ENCODE measurements around the gene EVI5L.
A peak's percentile ranks its signal among the peaks of the same experiment; 100 is the strongest.
"Not testable (repeated sequence)": the region's sequence is repeated elsewhere in the genome, so short reads cannot be mapped to it uniquely, and the experiment has no call there.

EVI5L gene

DNA sequence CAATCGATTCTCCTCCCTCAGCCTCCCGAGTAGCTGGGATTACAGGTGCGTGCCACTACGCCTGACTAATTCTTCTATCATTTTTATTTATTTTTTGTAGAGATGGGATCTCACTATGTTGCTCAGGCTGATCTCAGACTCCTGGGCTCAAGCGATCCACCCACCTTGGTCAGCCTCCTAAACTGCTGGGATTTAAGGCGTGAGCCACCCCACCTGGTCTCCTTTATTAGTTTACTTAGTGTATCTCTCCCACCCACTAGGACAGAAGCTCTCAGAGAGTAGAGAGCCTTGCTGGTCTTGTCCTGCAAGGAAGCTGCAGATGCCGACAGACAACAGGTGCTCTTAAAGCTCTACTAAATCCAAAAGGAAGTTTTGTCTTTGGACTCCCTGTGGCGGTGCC is 55.8 kb downstream of the EVI5L start:
- Histone ChIP-seq H3K4me1 (ENCODE audit: control insufficient read depth, insufficient read depth, low read length) (peaks cover 6% of the 10 kb centered on the region), H3K27me3 (ENCODE audit: control insufficient read depth, insufficient read depth, low read length) (peaks cover 3% of the 10 kb centered on the region), H3K9ac (ENCODE audit: low read depth, low read length) (no peak overlapping the region), H3K4me3 (ENCODE audit: low read depth, low read length) (no peak overlapping the region), H3K9me3 (ENCODE audit: control insufficient read depth, insufficient read depth, low read length) (no peaks in the 10 kb centered on the region), H3K36me3 (ENCODE audit: control insufficient read depth, insufficient read depth, low read length) (no peaks in the 10 kb centered on the region)

DNA sequence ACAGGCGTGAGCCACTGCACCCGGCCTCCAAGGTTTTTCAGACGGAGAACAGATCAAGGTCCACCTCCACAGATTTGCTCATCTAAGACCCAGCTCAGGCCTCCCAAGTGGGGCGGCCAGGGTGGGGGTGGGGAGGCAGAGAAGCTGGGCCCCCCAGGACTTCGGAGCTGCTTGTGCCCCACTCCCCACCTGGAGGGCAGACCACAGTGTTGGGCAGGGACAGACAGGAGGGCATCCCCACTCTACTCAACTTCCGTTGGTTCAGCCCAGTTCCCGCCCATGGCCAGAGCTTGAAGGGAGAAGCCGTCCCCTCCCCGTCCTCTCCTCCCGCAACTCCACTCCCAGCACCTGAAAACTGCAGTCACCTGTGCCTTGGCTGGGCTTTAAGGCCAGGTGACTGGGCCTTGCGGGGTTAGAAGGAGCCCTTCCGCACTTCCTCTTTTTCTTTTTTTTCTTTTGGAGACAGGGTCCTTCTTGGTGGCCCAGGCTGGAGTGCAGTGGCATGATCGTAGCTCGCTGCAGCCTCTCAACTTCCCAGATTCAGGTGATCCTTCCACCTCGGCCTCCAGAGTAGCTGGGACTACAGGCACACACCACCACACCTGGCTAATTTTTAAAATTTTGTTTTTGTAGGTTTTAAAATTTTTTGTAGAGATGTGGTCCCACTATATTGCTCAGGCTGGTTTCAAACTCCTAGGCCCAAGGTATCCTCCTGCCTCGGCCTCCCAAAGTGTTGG is 57.6 kb downstream of the EVI5L start:
- no peaks in the 10 kb centered on the region for H3K9me3 ChIP-seq (ENCODE audit: control insufficient read depth, insufficient read depth, low read length)
- H3K9ac ChIP-seq (ENCODE audit: low read depth, low read length) = no peak overlapping the region
- H3K36me3 ChIP-seq (ENCODE audit: control insufficient read depth, insufficient read depth, low read length) = no peaks in the 10 kb centered on the region
- H3K4me3 ChIP-seq (ENCODE audit: low read depth, low read length) = peak overlapping the region; percentile 58
- H3K27me3 ChIP-seq (ENCODE audit: control insufficient read depth, insufficient read depth, low read length) = peaks cover 3% of the 10 kb centered on the region
- peaks cover 6% of the 10 kb centered on the region for H3K4me1 ChIP-seq (ENCODE audit: control insufficient read depth, insufficient read depth, low read length)

DNA sequence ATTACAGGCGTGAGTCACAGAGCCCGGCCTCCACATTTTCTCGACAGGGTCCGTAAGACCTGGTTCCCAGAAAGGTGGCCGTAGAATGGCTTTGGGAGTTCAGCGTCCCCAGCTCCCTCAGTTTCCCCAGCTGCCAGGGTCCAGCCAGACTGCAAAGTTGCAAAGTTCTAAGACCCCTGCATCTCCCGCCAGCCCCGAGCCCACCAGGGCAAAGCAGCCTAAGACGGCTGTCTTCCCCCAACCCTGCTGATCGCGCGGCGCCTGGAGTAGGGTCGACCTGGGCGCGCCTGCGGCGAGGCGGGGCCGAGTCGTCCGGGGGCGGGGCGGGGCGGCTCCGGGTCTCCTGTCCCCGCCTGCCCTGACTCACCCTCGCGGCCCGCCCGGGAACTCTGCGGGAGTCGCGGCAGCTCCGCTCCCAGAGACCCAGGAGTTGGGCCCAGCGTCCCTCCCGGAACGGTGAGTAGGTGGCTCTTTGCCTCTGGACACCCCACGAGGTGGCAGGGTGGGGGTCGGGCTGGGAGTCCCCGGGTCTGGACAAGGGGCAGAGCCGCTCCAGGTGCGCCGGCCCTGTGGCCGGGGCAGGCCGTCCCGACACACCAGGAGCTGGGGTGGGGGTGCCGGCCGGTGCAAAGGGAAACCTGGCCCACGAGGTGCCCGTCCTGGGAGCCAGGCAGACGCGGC is 58.3 kb downstream of the EVI5L start, which contains the start of gene LRRC8E:
Gene LRRC8E, plus strand, starts transcription at position 366 of the 681 bp plus-strand sequence. CDS start 7,094 bp downstream, outside the sequence.
- Histone ChIP-seq H3K36me3 (ENCODE audit: control insufficient read depth, insufficient read depth, low read length) (no peaks in the 10 kb centered on the region), H3K27me3 (ENCODE audit: control insufficient read depth, insufficient read depth, low read length) (peaks cover 3% of the 10 kb centered on the region), H3K9ac (ENCODE audit: low read depth, low read length) (peak within 1 kb of the TSS; percentile 65), H3K9me3 (ENCODE audit: control insufficient read depth, insufficient read depth, low read length) (no peaks in the 10 kb centered on the region), H3K4me3 (ENCODE audit: low read depth, low read length) (peak within 1 kb of the TSS; percentile 58), H3K4me1 (ENCODE audit: control insufficient read depth, insufficient read depth, low read length) (peaks cover 6% of the 10 kb centered on the region)

DNA sequence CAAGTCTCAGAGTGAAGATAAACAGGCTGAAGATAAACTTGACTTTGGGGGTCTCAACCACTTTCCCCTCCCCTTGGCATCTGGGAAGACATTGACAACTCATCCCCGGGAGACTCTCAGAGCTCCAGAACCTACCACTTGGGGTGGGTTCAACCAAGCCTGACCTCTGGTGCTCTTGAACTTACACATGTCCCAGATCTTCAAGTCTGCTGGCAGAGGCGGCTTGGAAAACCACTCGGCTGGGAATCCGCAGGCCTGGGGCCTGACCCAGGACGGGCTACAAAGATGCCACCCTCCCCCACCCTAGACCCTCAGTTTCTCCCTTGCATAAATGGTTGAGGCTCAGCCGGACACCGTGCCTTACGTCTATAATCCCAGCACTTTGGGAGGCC is 58.8 kb downstream of the EVI5L start:
- Histone ChIP-seq H3K9me3 (ENCODE audit: control insufficient read depth, insufficient read depth, low read length) (no peaks in the 10 kb centered on the region), H3K4me1 (ENCODE audit: control insufficient read depth, insufficient read depth, low read length) (peaks cover 6% of the 10 kb centered on the region), H3K36me3 (ENCODE audit: control insufficient read depth, insufficient read depth, low read length) (no peaks in the 10 kb centered on the region), H3K4me3 (ENCODE audit: low read depth, low read length) (peak overlapping the region; percentile 58), H3K27me3 (ENCODE audit: control insufficient read depth, insufficient read depth, low read length) (peaks cover 3% of the 10 kb centered on the region), H3K9ac (ENCODE audit: low read depth, low read length) (peak overlapping the region; percentile 65)

DNA sequence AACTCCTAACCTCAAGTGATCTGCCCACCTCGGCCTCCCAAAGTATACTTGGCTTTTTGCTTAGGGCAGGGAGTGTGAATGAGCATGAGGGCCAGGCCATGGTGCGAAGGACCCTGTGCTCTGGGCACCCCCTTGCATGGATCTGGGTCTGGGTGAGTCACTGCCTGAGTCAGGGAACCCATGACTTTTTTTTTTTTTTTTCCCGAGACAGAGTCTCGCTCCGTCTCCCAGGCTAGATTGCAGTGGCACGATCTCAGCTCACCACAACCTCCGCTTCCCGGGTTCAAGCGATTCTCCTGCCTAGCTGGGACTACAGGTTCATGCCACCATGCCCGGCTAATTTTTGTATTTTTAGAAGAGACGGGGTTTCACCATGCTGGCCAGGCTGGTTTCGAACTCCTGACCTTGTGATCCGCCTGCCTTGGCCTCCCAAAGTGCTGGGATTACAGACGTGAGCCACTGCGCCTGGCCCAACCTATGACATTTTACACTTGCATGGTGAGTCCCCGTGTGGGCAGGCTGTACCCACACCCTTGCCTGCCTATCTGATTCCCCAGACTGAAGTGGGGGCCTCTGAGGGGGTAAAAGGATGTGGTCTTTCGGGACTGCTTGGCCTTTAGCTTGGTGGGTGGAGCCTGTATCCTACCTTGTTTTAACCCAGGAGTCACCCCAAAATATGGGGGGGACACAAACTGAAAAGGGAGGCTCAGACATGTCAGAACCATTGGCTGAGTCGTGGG is 63.5 kb downstream of the EVI5L start:
- H3K36me3 ChIP-seq (ENCODE audit: control insufficient read depth, insufficient read depth, low read length); H3K4me3 ChIP-seq (ENCODE audit: low read depth, low read length); H3K4me1 ChIP-seq (ENCODE audit: control insufficient read depth, insufficient read depth, low read length); H3K9ac ChIP-seq (ENCODE audit: low read depth, low read length); H3K9me3 ChIP-seq (ENCODE audit: control insufficient read depth, insufficient read depth, low read length); H3K27me3 ChIP-seq (ENCODE audit: control insufficient read depth, insufficient read depth, low read length): not testable (repeated sequence)

DNA sequence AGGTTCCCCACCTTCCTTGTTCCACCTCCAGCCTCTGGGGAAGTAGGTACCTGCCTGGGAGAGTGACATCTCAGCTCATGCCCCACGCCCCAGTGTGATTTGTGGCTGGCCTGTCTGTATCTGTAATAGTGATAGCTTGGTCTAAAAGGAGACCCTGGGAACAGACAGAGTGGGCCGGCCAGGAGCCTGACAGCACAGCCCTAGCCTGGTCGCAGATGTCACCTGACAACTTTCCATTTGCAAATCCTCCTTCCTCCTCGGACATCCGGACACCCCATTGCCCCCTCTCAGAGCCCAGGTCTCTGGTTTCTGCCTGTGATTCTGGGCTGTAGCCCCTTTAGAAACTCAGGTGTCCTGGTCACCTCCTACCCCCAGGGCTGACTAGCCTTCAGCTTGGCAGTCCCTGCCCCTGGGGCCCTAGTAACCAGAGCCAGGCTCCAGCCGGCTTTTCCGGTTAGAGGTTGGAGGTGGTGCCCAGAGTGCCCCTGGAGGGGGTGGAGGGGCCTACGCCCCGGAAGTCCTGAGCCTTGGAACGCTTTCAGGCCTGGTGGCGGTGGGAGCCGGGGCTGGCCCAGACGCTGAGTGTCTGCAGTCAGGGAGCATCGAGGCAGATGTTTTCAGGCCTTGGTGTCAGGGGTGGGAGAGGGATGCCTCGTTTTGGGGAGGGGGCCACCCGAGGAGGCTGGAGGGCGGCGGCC is 64.7 kb downstream of the EVI5L start:
- Histone ChIP-seq H3K9me3 (ENCODE audit: control insufficient read depth, insufficient read depth, low read length) (no peaks in the 10 kb centered on the region), H3K27me3 (ENCODE audit: control insufficient read depth, insufficient read depth, low read length) (no peaks in the 10 kb centered on the region), H3K4me1 (ENCODE audit: control insufficient read depth, insufficient read depth, low read length) (no peaks in the 10 kb centered on the region), H3K36me3 (ENCODE audit: control insufficient read depth, insufficient read depth, low read length) (peaks cover 4% of the 10 kb centered on the region), H3K4me3 (ENCODE audit: low read depth, low read length) (no peak overlapping the region), H3K9ac (ENCODE audit: low read depth, low read length) (no peak overlapping the region)

DNA sequence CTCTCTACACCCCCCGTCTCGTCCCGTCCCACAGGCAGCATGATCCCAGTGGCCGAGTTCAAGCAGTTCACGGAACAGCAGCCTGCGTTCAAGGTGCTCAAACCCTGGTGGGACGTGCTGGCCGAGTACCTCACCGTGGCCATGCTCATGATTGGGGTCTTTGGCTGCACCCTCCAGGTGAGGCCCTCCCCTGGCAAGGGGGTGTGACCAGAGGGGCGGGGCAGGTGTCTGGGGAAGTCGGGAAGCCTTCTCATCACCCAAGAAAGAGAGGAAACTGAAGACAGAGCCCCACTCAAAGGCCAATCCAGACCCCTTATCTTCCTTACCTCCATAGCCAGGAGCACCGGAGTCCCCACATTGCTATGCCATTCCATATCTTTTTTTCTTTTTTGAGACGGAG is 65.5 kb downstream of the EVI5L start:
- Histone ChIP-seq H3K9me3 (ENCODE audit: control insufficient read depth, insufficient read depth, low read length) (no peaks in the 10 kb centered on the region), H3K36me3 (ENCODE audit: control insufficient read depth, insufficient read depth, low read length) (peaks cover 12% of the 10 kb centered on the region), H3K4me1 (ENCODE audit: control insufficient read depth, insufficient read depth, low read length) (no peaks in the 10 kb centered on the region), H3K4me3 (ENCODE audit: low read depth, low read length) (no peak overlapping the region), H3K9ac (ENCODE audit: low read depth, low read length) (peak overlapping the region; percentile 12), H3K27me3 (ENCODE audit: control insufficient read depth, insufficient read depth, low read length) (no peaks in the 10 kb centered on the region)

DNA sequence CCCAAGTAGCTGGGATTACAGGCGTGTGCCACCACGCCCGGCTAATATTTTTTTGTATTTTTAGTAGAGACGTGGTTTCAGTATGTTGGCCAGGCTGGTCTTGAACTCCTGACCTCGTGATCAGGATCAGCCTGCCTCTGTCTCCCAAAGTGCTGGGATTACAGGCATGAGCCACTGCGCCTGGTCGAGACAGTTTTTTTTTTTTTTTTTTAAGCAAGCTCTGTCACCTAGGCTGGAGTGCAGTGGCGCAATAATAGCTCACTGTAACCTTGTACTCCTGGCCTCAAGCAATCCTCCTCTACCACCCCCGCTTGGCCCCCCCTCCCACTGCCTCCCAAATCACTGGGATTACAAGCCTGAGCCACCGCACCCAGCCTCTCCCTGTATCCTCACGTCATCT is 67.3 kb downstream of the EVI5L start:
- Histone ChIP-seq H3K4me3 (ENCODE audit: low read depth, low read length) (no peak overlapping the region), H3K4me1 (ENCODE audit: control insufficient read depth, insufficient read depth, low read length) (no peaks in the 10 kb centered on the region), H3K9me3 (ENCODE audit: control insufficient read depth, insufficient read depth, low read length) (no peaks in the 10 kb centered on the region), H3K9ac (ENCODE audit: low read depth, low read length) (no peak overlapping the region), H3K36me3 (ENCODE audit: control insufficient read depth, insufficient read depth, low read length) (peaks cover 13% of the 10 kb centered on the region), H3K27me3 (ENCODE audit: control insufficient read depth, insufficient read depth, low read length) (no peaks in the 10 kb centered on the region)

DNA sequence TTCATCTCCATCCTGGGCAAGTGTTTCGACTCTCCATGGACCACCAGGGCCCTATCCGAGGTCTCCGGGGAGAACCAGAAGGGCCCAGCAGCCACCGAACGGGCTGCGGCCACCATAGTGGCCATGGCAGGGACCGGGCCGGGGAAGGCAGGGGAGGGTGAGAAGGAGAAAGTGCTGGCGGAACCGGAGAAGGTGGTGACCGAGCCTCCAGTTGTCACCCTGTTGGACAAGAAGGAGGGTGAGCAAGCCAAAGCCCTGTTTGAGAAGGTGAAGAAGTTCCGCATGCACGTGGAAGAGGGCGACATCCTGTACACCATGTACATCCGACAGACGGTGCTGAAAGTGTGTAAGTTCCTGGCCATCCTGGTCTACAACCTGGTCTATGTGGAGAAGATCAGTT is 68.9 kb downstream of the EVI5L start:
- Histone ChIP-seq H3K9ac (ENCODE audit: low read depth, low read length) (no peak overlapping the region), H3K9me3 (ENCODE audit: control insufficient read depth, insufficient read depth, low read length) (no peaks in the 10 kb centered on the region)

DNA sequence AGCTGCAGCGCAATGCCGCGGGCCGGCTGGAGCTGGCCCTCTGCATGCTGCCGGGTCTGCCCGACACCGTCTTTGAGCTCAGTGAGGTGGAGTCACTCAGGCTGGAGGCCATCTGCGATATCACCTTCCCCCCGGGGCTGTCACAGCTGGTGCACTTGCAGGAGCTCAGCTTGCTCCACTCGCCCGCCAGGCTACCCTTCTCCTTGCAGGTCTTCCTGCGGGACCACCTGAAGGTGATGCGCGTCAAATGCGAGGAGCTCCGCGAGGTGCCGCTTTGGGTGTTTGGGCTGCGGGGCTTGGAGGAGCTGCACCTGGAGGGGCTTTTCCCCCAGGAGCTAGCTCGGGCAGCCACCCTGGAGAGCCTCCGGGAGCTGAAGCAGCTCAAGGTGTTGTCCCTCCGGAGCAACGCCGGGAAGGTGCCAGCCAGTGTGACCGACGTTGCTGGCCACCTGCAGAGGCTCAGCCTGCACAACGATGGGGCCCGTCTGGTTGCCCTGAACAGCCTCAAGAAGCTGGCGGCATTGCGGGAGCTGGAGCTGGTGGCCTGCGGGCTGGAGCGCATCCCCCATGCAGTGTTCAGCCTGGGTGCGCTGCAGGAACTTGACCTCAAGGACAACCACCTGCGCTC is 69.8 kb downstream of the EVI5L start:
- Histone ChIP-seq H3K27me3 (ENCODE audit: control insufficient read depth, insufficient read depth, low read length) (no peaks in the 10 kb centered on the region), H3K4me1 (ENCODE audit: control insufficient read depth, insufficient read depth, low read length) (peaks cover 2% of the 10 kb centered on the region), H3K4me3 (ENCODE audit: low read depth, low read length) (no peak overlapping the region), H3K9me3 (ENCODE audit: control insufficient read depth, insufficient read depth, low read length) (no peaks in the 10 kb centered on the region), H3K9ac (ENCODE audit: low read depth, low read length) (no peak overlapping the region), H3K36me3 (ENCODE audit: control insufficient read depth, insufficient read depth, low read length) (peaks cover 13% of the 10 kb centered on the region)

More for the DNA sequence above, 68.9 kb downstream of the EVI5L start:
- Histone ChIP-seq H3K4me3 (ENCODE audit: low read depth, low read length) (no peak overlapping the region), H3K4me1 (ENCODE audit: control insufficient read depth, insufficient read depth, low read length) (no peaks in the 10 kb centered on the region), H3K27me3 (ENCODE audit: control insufficient read depth, insufficient read depth, low read length) (no peaks in the 10 kb centered on the region), H3K36me3 (ENCODE audit: control insufficient read depth, insufficient read depth, low read length) (peaks cover 13% of the 10 kb centered on the region)

DNA sequence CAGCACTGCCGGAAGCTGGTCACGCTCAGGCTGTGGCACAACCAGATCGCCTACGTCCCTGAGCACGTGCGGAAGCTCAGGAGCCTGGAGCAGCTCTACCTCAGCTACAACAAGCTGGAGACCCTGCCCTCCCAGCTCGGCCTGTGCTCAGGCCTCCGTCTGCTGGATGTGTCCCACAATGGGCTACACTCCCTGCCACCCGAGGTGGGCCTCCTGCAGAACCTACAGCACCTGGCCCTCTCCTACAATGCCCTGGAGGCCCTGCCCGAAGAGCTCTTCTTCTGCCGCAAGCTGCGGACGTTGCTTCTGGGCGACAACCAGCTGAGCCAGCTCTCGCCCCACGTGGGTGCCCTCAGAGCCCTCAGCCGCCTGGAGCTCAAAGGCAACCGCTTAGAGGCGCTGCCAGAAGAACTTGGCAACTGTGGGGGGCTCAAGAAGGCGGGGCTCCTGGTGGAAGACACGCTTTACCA is 70.4 kb downstream of the EVI5L start:
- no peaks in the 10 kb centered on the region for H3K27me3 ChIP-seq (ENCODE audit: control insufficient read depth, insufficient read depth, low read length)
- H3K36me3 ChIP-seq (ENCODE audit: control insufficient read depth, insufficient read depth, low read length) = peaks cover 13% of the 10 kb centered on the region
- H3K4me3 ChIP-seq (ENCODE audit: low read depth, low read length) = no peak overlapping the region
- H3K9me3 ChIP-seq (ENCODE audit: control insufficient read depth, insufficient read depth, low read length) = no peaks in the 10 kb centered on the region
- no peak overlapping the region for H3K9ac ChIP-seq (ENCODE audit: low read depth, low read length)
- H3K4me1 ChIP-seq (ENCODE audit: control insufficient read depth, insufficient read depth, low read length) = peaks cover 2% of the 10 kb centered on the region

Measured in iPS-15b (cell line).